Esophagus squamous epithelium (tissue), 5 donors: ENCODE data around the gene SMARCA2. TPM values are rescaled to one million over a fixed set of nuclear protein-coding genes. Genes with fewer than 3 reads are reported as not detected.

ENCODE experiments used
- DNase-seq: peaks from one replicate; lab custom pipeline; 2025; lab: John Stamatoyannopoulos, UW
- H3K27ac ChIP-seq, 4 donors: fragments of 200-600 bp; sonication (generic); one replicate each; pipeline ENCODE4 v1.5.1; 2016 to 2019; ENCODE audit warnings: mild to moderate bottlenecking in 1 of 4
- H3K27me3 ChIP-seq, 4 donors: fragments of 200-600 bp; sonication (generic); 1 replicate in 3 of 4; 2 replicates in 1 of 4; pipeline versions ENCODE4 v1.5.1 to v1.6.0; 2017 to 2021; ENCODE audit warnings: antibody characterized with exemption in 1 of 4
- H3K36me3 ChIP-seq, 3 donors: fragments of 200-600 bp; sonication (generic); one replicate each; pipeline ENCODE4 v1.5.1; 2016 to 2019
- H3K4me1 ChIP-seq, 3 donors: fragments of 200-600 bp; sonication (generic); one replicate each; pipeline ENCODE4 v1.5.1; 2017 to 2019
- H3K4me3 ChIP-seq, 4 donors: fragments of 200-600 bp; sonication (generic); 1 replicate in 3 of 4; 2 replicates in 1 of 4; pipeline ENCODE4 v1.5.1; 2016 to 2019; ENCODE audit warnings: mild to moderate bottlenecking in 2 of 4, moderate library complexity in 1 of 4
- H3K9me3 ChIP-seq, 3 donors: fragments of 200-600 bp; sonication (generic); one replicate each; pipeline ENCODE4 v1.5.1; 2016 to 2019
- POLR2A ChIP-seq, 4 donors: fragments of 450-650 bp; IDR thresholded peaks; one replicate each; pipeline ENCODE4 v1.6.1; 2017; ENCODE audit warnings: antibody characterized with exemption in 4 of 4, mild to moderate bottlenecking in 4 of 4, moderate library complexity in 3 of 4
- WGBS, 2 donors: methylation state at CpG; one replicate each; pipeline ENCODE4 v1.1.5; 2018; 5-methylcytosine and 5-hydroxymethylcytosine counted together
- intact Hi-C: fragments of 100-400 bp; cut with DNase I; formaldehyde crosslinking; loops from one replicate; pipeline ENCODE4 v1.15.0; 2022
- total RNA-seq, 4 donors: library from RNA; depleted of rRNA; stranded (reverse); fragments of >200 nt; gene quantifications; one replicate each; pipeline ENCODE4 v1.1.0, GENCODE V29; 2016
- TF ChIP-seq, protein P1 (sequence below), 6 experiments: fragments of 450-650 bp in 4 of 6; fragments of 200-600 bp in 2 of 6; sonication (generic) in 2 of 6; IDR thresholded peaks; one replicate each; pipeline ENCODE4 v1.5.1; 2016 to 2019; ENCODE audit warnings: antibody characterized with exemption in 6 of 6, mild to moderate bottlenecking in 4 of 6, moderate library complexity in 4 of 6
- donor health status: DM: yes; HTN: yes; CAD: no.

The SMARCA2 gene
- total RNA-seq, 4 donors from 2014 or later, result 51.0 to 93.3 (median 64.1) TPM

DNA sequence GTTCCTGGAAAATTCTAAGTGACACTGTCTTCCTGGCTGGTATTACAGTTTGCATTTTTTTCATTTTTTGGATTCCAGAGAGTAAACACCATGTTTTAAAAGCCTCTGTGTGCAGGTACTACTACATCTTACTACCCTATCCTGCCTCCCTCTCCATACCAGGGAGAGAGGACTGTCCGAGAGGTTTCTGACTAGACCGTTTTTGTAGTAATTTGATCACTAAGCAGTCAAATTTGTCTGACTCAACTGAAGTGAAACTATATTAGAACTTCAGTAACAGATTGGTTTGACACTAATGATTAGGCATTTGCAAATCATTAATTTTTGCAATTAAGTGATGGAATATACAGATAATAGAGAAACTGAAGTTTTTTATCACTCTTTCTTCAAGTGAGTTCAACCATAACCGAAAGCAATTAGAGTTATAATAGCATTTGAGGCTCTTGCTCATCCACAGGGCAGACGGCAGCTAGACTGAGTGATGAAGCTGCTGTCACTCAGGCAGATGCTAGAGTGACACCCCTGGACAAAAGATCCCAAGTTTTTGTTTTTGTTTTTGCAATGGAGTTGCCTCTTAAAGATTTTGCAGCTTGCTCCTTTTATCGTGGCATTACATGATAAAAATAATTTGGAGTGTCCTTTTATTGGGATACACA, 44.3 kb downstream of the SMARCA2 start:
- H3K4me1 ChIP-seq, result peaks cover 0 to 11% (median 0%) of the 10 kb centered on the region in 3 donors
- no peak overlapping the region for H3K4me3 ChIP-seq
- no peak overlapping the region for H3K27ac ChIP-seq
- 85 to 96% methylated on average over 5 of the region's 5 CpGs for WGBS, 2 donors
- no peak for DNase-seq
- no peaks in the 10 kb centered on the region for H3K27me3 ChIP-seq
- H3K36me3 ChIP-seq, result peaks cover 0 to 94% (median 22%) of the 10 kb centered on the region in 3 donors
- H3K9me3 ChIP-seq, result no peaks in the 10 kb centered on the region
- intact Hi-C loops, result no loop called here
- TF ChIP-seq, protein P1, sequence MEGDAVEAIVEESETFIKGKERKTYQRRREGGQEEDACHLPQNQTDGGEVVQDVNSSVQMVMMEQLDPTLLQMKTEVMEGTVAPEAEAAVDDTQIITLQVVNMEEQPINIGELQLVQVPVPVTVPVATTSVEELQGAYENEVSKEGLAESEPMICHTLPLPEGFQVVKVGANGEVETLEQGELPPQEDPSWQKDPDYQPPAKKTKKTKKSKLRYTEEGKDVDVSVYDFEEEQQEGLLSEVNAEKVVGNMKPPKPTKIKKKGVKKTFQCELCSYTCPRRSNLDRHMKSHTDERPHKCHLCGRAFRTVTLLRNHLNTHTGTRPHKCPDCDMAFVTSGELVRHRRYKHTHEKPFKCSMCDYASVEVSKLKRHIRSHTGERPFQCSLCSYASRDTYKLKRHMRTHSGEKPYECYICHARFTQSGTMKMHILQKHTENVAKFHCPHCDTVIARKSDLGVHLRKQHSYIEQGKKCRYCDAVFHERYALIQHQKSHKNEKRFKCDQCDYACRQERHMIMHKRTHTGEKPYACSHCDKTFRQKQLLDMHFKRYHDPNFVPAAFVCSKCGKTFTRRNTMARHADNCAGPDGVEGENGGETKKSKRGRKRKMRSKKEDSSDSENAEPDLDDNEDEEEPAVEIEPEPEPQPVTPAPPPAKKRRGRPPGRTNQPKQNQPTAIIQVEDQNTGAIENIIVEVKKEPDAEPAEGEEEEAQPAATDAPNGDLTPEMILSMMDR (IDR thresholded peaks at IDR 0.05), result no peak
- no peak for TF ChIP-seq POLR2A (IDR thresholded peaks at IDR 0.05)

DNA sequence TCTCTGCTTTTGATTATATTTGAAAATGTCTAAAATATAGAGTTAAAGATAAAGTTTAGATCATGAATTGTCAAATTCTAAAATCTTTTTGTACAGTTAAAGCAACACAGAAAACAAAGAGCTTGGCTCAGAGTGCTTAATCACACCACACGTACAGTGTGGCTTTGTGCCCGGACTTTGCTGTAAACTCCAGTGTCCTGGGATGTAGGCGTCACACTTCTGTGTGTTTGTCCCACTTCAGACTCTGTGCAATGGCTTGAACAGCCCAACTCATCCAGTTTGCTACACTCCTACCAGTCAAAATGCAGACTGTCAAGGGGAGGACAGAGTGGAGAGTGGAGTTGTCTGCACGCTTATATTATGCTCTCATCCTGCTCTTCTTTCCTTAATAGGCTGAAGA, 45.3 kb downstream of the SMARCA2 start:
- intact Hi-C loops, result no loop called here
- peaks cover 0 to 97% (median 22%) of the 10 kb centered on the region in 3 donors for H3K36me3 ChIP-seq
- no peak for DNase-seq
- no peak overlapping the region for H3K4me3 ChIP-seq
- TF ChIP-seq, protein P1 (IDR thresholded peaks at IDR 0.05), result no peak
- no peak for TF ChIP-seq POLR2A (IDR thresholded peaks at IDR 0.05)
- 79 to 82% methylated on average over 4 of the region's 4 CpGs for whole genome bisulfite sequencing, 2 donors
- H3K4me1 ChIP-seq, result peaks cover 0 to 7% (median 0%) of the 10 kb centered on the region in 3 donors
- no peaks in the 10 kb centered on the region for H3K9me3 ChIP-seq
- H3K27ac ChIP-seq, result no peak overlapping the region
- H3K27me3 ChIP-seq, result no peaks in the 10 kb centered on the region

DNA sequence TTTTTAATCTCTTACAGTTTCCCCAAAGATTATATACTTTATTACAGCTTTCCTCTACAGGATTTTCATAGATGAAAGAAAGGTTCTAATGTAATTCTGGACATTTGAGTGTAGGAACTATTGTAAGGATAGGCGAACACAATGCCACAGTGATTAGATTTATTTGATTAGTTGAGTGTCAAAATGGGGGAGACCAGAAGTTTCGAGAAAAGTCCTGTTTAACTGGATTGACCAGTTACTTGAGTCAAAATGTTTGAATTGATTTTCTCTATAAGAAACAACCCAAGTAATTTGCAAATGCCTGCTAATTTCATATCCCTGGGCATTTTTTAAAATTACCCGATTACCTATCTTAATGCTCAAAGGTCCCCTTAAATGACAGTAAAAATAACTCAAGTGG, 50.6 kb downstream of the SMARCA2 start:
- H3K36me3 ChIP-seq, result peaks cover 0 to 91% (median 19%) of the 10 kb centered on the region in 3 donors
- 57 to 66% methylated on average over 3 of the region's 3 CpGs for WGBS, 2 donors

DNA sequence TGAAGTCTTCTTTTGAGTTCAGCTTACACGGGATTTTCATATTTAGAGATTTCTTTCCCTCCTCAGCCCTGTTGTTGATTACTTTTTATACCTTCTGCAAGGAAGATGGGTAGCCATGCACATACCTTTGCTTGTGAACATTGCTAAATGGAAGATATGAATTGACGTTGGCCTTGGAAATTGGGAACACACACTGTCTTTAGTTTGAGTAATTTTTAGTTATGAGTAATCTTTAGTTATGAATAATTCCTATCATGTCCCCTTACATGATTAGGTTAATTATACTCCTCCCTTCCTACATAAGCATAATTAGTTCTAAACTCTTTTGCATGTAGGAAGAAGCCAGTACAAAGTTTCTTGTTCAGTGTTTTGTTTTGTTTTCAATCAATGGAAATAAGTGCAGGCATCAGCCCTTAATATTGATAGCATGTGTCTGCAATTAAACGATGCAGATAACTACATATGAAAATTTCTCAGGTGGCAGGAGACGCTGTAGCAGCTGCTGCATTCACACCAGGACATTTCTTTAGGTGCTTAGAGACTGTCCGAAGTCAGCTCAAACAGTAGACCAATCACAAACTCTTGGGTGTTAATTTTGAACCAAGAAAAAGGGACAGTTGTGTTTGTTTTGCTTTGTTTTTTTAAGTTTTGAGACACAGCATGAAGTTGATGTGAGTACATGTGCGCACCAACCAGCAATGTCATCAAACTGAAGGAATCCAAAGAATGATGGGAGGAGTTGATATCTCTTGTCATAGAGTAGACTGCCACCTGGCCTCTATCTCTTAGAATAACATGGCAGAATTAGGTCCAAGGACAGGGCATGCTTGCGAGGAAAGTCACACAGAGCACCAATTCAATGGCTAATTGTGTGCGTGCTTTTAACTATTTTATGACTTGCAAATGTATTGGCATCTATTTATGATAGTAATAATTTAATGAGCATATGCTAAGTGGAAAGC, 51.4 kb downstream of the SMARCA2 start:
- DNase-seq, result no peak
- H3K36me3 ChIP-seq, result peaks cover 0 to 91% (median 12%) of the 10 kb centered on the region in 3 donors
- H3K27ac ChIP-seq, result no peak overlapping the region
- H3K27me3 ChIP-seq, result no peaks in the 10 kb centered on the region
- WGBS, 2 donors, result 78 to 86% methylated on average over 8 of the region's 8 CpGs
- intact Hi-C loops, result no loop called here
- H3K4me3 ChIP-seq, result no peak overlapping the region
- no peaks in the 10 kb centered on the region for H3K9me3 ChIP-seq
- TF ChIP-seq, protein P1 (IDR thresholded peaks at IDR 0.05), result peak in 2 of 6 experiments; percentile 10 to 22
- no peak for TF ChIP-seq POLR2A (IDR thresholded peaks at IDR 0.05)
- H3K4me1 ChIP-seq, result peaks cover 0 to 7% (median 0%) of the 10 kb centered on the region in 3 donors

More for the DNA sequence above, 50.6 kb downstream of the SMARCA2 start:
- H3K27me3 ChIP-seq, result no peaks in the 10 kb centered on the region
- intact Hi-C loops, result no loop called here
- peaks cover 0 to 9% (median 0%) of the 10 kb centered on the region in 3 donors for H3K4me1 ChIP-seq
- H3K4me3 ChIP-seq, result no peak overlapping the region
- TF ChIP-seq, protein P1 (IDR thresholded peaks at IDR 0.05), result no peak
- no peak for TF ChIP-seq POLR2A (IDR thresholded peaks at IDR 0.05)
- no peak for DNase-seq
- no peaks in the 10 kb centered on the region for H3K9me3 ChIP-seq
- H3K27ac ChIP-seq, result peak overlapping the region in 1 of 4 donors; percentile 60
